D341Med (cell line): ENCODE measurements around the gene CCDC187.

Experiments
- DNase-seq: peaks from one replicate; pipeline ENCODE4 v3.0.0; 2012; ENCODE audit warnings: low spot score

The CCDC187 gene

DNA sequence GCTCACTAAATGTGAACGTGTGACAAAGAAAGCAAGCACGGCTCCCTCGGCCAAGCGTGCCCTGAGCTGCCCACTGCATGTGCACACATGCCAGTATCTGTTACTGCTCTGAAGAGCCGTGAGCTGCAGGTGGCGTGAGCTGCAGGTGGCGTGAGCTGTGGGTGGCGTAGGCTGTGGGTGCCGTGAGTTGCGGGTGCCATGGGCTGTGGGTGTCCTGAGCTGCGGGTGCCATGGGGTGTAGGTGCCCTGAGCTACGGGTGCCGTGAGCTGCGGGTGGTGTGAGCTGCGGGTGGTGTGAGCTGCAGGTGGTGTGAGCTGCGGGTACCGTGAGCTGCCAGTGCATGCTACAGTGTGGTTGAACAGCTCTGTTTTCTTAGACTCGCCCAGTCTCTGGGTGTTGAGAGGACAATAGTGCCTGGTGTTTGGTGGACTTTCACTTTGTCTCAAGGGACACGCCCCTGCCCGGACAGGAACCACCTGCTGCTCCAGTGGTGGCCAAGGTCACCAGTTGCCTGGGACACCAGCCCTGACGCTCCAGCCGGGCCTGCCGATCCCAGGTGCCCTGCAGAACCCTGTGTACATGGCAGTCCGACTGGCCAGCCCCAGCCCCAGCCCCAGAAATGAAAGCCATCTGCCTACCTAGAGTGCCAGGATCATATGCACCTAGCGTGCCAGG, 6.7 kb downstream of the CCDC187 start:
- DNase-seq = no peak

DNA sequence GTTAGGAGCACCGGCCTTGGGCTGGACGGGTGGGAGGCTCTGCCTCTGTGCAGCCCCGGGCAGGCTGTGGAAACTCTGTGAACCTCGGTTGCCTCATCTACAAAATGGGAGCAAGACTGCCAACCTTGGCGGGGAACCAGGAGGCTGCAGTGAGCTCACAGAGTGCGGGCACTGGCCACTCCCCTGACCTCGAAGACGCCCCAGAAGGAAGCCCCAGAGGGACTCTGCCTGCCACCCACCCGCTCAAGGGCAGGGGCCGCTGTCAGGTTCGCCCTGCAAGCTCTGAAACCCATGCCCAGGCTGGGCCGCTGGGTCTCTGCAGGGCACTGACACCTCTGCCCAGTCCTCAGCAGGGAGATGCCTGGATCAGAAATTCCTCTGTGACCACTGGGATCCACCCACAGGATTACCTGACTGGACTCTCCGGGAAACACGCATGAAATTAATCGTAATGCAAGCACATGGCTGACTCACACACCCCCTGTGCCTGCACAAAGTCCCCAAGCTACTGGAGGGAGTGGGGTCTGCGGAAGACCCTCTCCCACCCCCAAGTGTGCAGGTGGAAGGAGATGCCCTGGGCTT, 7.4 kb downstream of the CCDC187 start:
- DNase-seq = no peak

- DNase-seq = no peak
Observed at GRCh38 chr9:136295542-136296433, 8.1 kb downstream of the CCDC187 start.

- DNase-seq = no peak
Observed at GRCh38 chr9:136295055-136295454, 8.8 kb downstream of the CCDC187 start.

DNA sequence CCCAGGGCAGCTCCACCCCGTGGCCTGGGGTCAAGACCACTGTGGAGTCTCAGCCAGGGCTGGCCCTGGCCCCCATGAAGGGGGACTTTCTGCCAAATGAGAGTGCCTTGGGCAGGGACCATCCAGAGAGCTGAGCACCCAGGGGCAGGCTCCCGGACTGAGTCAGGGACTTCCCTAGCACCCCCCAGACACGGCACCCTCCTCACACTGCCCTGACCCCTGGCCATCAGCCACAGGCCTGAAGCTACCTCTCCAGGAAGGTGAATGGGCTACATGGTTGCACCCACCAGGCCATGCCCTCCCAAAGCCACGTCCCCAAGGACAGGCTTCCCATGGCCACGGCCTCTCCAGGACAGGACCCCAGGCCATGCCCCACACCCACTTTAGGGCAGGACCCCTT, 9.5 kb downstream of the CCDC187 start:
- no peak for DNase-seq

DNA sequence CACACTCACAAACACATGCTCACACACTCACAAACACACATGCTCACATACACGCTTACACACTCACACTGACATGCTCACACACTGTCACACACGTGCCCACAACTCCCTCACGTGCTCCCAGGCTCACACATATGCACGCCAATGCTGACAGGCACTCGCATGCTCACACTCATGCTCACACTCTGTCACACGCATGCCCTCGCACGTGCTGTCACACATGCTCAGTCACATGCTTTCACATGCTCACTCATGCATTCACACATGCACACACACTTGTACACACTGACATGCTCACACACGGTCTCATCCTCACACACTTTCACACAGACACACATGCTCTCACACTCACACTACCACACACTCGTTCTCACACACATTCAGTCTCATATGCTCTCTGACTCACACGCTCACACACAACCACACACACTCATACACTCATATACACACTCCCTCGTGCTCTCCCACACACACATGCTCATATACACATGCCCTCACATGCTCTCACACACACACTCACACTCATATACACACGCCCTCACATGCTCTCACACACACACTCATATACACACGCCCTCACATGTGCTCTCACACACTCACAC, 10.3 kb downstream of the CCDC187 start:
- DNase-seq = no peak

- DNase-seq = no peak
Observed at GRCh38 chr9:136292591-136293448, 11.1 kb downstream of the CCDC187 start.

GRCh38 chr9:136292026-136292538, 11.8 kb downstream of the CCDC187 start:
- no peak for DNase-seq

DNA sequence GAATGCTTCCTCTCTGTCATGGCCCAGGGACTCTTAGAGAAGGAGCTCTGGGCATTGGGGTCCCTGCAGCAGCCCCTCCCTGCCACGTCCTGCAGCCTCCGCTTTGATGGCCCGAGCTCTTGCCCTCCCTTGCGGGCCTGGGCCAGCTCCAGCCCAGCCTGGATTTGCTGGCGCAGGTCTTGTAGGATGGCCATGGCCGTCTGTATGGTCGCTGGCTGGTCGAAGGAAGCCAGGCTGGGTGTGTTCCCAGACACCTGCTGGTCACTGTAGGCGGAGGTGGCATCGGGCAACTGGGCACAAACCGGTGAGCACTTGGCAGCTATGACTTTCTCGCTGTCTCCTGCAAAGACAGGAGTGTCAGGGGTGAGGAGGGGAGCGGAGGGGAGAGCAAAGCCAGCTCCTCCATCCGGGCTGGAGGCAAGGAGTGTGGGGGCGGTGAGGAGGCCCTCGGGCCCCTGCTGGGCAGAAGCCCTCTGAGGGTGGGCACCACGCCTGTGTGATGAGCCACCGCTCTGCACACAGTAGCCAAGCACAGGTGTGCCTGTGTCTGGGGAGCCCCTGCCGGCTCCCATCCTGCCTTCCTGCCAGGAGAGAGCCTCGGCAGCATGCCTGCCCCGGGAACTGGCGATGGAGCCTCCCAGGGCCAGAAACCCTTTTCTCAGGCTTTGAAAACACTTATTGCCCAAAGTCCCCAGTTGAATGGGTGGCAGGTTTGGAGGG, 12.4 kb downstream of the CCDC187 start:
- no peak for DNase-seq

GRCh38 chr9:136290508-136291000, 13.3 kb downstream of the CCDC187 start:
- no peak for DNase-seq

DNA sequence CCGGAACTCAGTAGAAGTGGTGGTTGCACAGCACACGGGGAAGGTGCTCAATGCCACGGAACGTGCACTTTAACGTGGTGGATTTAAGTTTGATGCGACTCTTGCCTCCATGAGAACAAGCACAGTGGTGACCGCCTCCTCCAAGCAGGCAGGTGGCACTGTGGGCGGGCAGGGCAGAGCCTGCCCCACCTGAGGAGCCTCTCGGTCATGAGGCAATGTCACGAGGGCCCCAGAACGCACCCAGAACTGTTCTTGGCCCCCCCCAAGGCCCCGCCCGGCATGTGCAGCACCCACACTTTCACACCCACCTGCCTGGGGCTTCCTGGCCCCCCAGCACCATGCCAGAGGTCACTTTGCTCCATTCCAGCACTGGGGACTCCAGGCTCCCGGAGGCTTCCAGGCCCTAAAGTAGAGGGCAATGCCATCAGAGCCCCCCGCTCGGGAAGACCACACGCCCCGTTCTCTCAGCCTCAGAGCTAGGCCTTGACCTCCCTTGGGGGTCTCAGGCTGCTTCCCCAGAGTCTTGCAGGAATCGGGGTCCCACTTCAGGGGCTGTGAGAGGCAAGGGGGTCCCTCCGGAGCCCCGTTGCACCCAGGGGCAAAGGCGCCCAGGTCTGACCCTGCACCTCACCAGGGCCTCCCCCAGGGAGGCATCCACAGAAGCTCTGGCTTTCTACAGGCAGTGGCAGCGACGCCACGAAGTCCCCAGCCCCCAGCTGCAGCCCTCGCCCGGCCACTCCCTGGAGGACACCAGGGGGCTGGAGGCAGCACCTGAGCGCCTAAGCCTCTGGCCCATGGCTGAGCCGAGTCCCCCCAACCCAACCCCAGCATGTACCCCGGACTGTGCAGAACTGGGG, 14.0 kb downstream of the CCDC187 start:
- DNase-seq = no peak

DNA sequence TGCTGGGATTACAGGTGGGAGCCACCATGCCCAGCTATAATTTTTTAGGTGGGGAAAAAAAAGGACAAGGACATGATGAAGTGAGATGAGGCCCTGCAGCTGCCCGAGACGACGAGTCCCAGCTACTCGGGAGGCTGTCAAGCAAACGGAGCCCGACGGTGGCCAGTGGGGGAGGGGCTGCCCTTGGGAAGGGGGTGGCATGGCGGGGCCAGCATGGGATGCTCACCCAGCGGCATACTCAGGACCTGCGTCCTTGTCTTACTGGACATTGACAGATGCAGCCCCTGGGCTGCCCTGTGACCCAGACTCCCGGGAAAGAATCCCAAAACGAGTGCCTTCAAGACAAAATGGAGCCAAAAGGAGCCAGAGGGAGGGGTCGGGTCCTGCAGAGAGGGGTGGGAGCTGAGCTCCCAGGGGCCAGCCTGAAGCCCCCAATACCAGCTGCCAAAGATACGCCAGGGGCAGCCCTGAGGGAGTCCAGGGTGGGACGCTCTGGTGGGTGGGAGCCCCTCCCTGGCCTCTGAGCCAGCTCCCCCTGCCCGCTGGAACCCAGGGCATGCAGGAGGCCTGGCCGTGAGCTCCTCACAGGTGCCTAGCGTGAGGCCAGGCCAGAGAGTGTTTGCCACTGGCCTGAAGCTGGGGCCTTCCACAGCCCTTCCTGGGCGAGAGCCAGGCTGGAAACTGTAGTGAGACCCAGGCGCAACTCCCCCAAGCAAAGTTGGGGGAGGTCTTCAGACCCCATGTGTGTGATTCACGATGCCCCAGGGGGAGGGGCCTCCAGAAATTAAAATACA, 15.7 kb downstream of the CCDC187 start:
- DNase-seq = no peak

DNA sequence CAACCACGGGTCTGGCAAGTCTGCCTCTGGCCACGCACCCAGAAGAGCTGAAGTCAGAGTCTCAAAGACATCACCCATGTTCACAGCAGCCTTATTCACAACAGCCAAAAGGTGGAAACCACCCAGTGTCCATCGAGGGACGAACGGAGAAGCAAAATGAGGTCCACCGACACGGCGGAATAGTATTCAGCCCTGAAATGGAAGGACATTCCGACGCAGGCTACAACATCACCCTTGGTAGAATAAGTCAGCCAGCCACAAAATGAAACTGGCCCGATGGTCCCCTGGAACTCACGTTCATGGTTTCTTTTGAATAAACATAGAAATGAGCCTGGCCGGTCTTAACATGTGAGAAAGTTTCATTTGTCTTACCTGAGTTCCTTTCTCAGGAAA, 16.9 kb downstream of the CCDC187 start:
- DNase-seq = no peak

DNA sequence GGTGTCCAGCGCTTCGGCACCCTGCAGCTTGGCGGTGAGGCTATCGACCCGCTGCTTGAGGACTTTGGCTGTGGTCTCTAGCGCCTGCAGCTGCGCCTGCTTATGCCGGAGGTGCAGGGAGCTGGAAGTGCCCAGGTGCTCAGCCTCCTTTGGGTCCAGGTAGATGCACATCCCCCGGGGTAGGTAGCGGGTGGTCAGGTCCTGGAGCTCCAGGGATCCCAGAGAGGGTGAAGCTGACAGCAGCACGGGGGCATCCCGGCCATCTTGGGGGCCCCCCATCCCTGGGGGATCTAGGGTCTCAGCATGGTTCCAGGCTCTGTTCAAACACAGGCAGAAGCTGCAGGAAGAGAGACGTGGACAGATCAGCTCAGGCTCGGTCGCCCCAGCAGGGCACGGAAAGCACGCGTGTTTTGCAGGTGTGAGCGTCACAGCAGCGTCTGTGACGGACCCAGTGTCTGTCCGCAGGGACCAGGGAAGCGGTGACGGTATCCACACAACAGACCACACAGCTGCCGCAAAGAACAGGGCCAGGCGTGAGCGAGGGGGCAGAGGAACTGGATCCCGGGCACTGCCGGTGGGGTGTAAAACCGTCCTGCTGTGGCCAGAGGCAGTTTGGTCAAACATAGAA, 17.4 kb downstream of the CCDC187 start:
- no peak for DNase-seq

DNA sequence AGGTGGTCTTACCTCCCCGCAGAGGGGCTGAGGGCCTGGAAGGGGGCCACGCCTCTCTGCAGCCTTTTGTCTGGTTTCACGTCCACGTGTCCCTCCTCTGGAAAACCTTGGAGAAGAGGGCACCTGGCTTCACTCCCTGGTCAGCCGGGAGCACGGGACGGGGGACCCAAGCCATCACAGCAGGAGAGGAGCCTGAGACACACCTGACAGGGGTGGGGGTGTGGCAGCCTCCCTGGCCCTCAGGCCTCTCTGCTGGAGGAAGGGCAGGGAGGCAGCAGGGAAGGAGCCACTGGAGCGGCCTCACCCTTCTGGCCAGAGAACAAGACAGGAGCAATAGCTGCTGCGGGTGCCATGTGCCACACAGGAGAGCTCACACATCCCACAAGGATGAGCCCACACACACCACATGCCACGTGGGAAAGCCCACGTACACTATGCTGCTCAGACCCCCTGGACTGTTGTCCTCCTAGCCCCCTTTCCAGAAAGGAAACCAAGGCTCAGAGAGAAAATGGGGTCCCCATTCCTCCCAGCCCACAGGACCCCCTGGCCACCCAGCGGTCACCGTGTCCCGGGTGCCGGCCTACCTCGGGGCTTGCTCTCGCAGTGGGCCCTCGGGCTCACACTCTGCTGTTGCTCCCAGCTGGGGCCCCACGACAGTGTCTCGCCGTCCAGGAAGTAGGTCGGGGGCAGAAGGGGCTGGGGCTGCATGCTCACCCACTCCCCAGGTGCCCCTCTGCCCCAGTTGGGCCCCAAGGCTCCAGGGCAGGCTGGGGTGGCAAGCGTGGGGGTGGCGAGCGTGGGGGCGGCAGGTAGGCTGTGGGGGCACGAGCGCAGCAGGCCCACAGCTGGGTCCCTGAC, 18.2 kb downstream of the CCDC187 start:
- no peak for DNase-seq

- DNase-seq = no peak
Observed at GRCh38 chr9:136284951-136285350, 18.9 kb downstream of the CCDC187 start.

GRCh38 chr9:136284311-136284710, 19.6 kb downstream of the CCDC187 start:
- no peak for DNase-seq
